HepG2 (cell line): ENCODE measurements around the gene GJD3. TPM values are rescaled to one million over a fixed set of nuclear protein-coding genes. Genes with fewer than 3 reads are reported as not detected.
A peak's percentile ranks its signal among the peaks of the same experiment; 100 is the strongest.

Source experiments
- BRCA1 ChIP-seq: sonication (generic); formaldehyde crosslinking; IDR thresholded peaks from 2 replicates; pipeline ENCODE4 v1.4.0; 2020; ENCODE audit warnings: missing genetic modification reagents
- E2F1 ChIP-seq: sonication (generic); formaldehyde crosslinking; IDR thresholded peaks from 2 replicates; pipeline ENCODE4 v1.5.0; 2020; ENCODE audit warnings: missing genetic modification reagents
- FOXC1 ChIP-seq: sonication (generic); formaldehyde crosslinking; IDR thresholded peaks from 2 replicates; pipeline ENCODE4 v1.8.0; 2022; ENCODE audit warnings: mild to moderate bottlenecking, missing genetic modification reagents, borderline replicate concordance
- GFI1 ChIP-seq: sonication (generic); formaldehyde crosslinking; IDR thresholded peaks from 2 replicates; pipeline ENCODE4 v1.5.0; 2020; ENCODE audit warnings: missing genetic modification reagents, mild to moderate bottlenecking, borderline replicate concordance
- POLR2G ChIP-seq: fragments of 200-400 bp; formaldehyde crosslinking; IDR thresholded peaks from 2 replicates; pipeline ENCODE4 v1.6.1; 2018; ENCODE audit warnings: mild to moderate bottlenecking, low read depth, low read length, moderate library complexity
- RNF2 ChIP-seq: fragments of 450-650 bp; conservative IDR thresholded peaks from 2 replicates; pipeline ENCODE4 v1.6.1; 2016; ENCODE audit warnings: low read depth
- SIX4 ChIP-seq: sonication (generic); formaldehyde crosslinking; IDR thresholded peaks from 2 replicates; pipeline ENCODE4 v1.4.0; 2020; ENCODE audit warnings: missing genetic modification reagents
- SP4 ChIP-seq: sonication (generic); formaldehyde crosslinking; IDR thresholded peaks from 2 replicates; pipeline ENCODE4 v1.8.1; 2023; ENCODE audit warnings: mild to moderate bottlenecking, missing genetic modification reagents
- TBL1XR1 ChIP-seq: fragments of 150-350 bp; IDR thresholded peaks from 2 replicates; pipeline ENCODE4 v1.6.1; 2014; ENCODE audit warnings: borderline replicate concordance, low read length; ENCODE audit not compliant: partially characterized antibody
- ZNF138 ChIP-seq: sonication (generic); formaldehyde crosslinking; IDR thresholded peaks from 2 replicates; pipeline ENCODE4 v1.5.0; 2020; ENCODE audit warnings: mild to moderate bottlenecking, low read depth, missing genetic modification reagents
- ZNF274 ChIP-seq: sonication (generic); formaldehyde crosslinking; IDR thresholded peaks from 2 replicates; pipeline ENCODE4 v1.5.1; 2020; ENCODE audit warnings: mild to moderate bottlenecking, missing genetic modification reagents
- ZNF280D ChIP-seq: sonication (generic); formaldehyde crosslinking; IDR thresholded peaks from 2 replicates; pipeline ENCODE4 v1.5.1; 2020; ENCODE audit warnings: mild to moderate bottlenecking, missing genetic modification reagents
- ZNF343 ChIP-seq: sonication (generic); formaldehyde crosslinking; IDR thresholded peaks from 2 replicates; pipeline ENCODE4 v1.4.0; 2020; ENCODE audit warnings: mild to moderate bottlenecking, missing genetic modification reagents
- ZNF441 ChIP-seq: sonication (generic); formaldehyde crosslinking; IDR thresholded peaks from 2 replicates; pipeline ENCODE4 v1.7.0; 2021; ENCODE audit warnings: missing genetic modification reagents, borderline replicate concordance
- ZNF547 ChIP-seq: sonication (generic); formaldehyde crosslinking; IDR thresholded peaks from 2 replicates; pipeline ENCODE4 v1.5.1; 2020; ENCODE audit warnings: mild to moderate bottlenecking, missing genetic modification reagents
- ZNF552 ChIP-seq: sonication (generic); formaldehyde crosslinking; IDR thresholded peaks from 2 replicates; pipeline ENCODE4 v1.9.0; 2022; ENCODE audit warnings: missing genetic modification reagents, mild to moderate bottlenecking, borderline replicate concordance
- ZNF609 ChIP-seq: sonication (generic); formaldehyde crosslinking; IDR thresholded peaks from 2 replicates; pipeline ENCODE4 v1.4.0; 2020; ENCODE audit warnings: mild to moderate bottlenecking, missing genetic modification reagents, borderline replicate concordance
- ZNF704 ChIP-seq: sonication (generic); formaldehyde crosslinking; IDR thresholded peaks from 2 replicates; pipeline ENCODE4 v1.8.1; 2023; ENCODE audit warnings: mild to moderate bottlenecking, inconsistent platforms, moderate library complexity, missing genetic modification reagents, borderline replicate concordance
- ZNF746 ChIP-seq: sonication (generic); formaldehyde crosslinking; IDR thresholded peaks from 2 replicates; pipeline ENCODE4 v1.8.0; 2022; ENCODE audit warnings: mild to moderate bottlenecking, missing genetic modification reagents
- polyA plus RNA-seq, 8 experiments: library from polyadenylated mRNA; depleted of rRNA in 3 of 8; stranded (reverse) in 7 of 8; unstranded in 1 of 8; fragments of >200 nt; fragmentation: Illumina TruSeq in 4 of 8; extraction: Trizol in 4 of 8; gene quantifications; 2 replicates each; pipeline versions ENCODE4 v1.2.1 to v1.2.3, GENCODE V29; 2011 to 2016; ENCODE audit warnings: low read depth in 4 of 8, missing spikeins in 1 of 8, mixed read lengths in 1 of 8; ENCODE audit not compliant: insufficient read depth in 1 of 8
- total RNA-seq, 5 experiments: library from RNA; depleted of rRNA; stranded (reverse); fragments of >200 nt; fragmentation: Illumina TruSeq; extraction: Trizol; gene quantifications; 2 replicates each; pipeline ENCODE4 v1.2.3, GENCODE V29; 2016; ENCODE audit warnings: low read depth in 1 of 5

GJD3 gene
- total and polyA plus RNA-seq, 2 of the 13 experiments (the other 11 are each of a cell fraction or from before 2014, with no cell fraction given): not detected

- TF ChIP-seq FOXC1 (CRISPR knock-in tag): peak; percentile 52; the same call in 1 of the 2 replicates
- TF ChIP-seq BRCA1: peak; percentile 44; the same call in 1 of the 2 replicates
- TF ChIP-seq ZNF609: 0 out of 2 replicates have a peak, but pooled peaks have one; percentile 5
- peak; percentile 68; the same call in 1 of the 2 replicates for TF ChIP-seq ZNF552 (CRISPR knock-in tag)
- TF ChIP-seq SIX4 (CRISPR knock-in tag): peak; percentile 51; the same call in 1 of the 2 replicates
- TF ChIP-seq ZNF704 (CRISPR knock-in tag): peak; percentile 89; the same call in 1 of the 2 replicates
- peak; percentile 80; the same call in 1 of the 2 replicates for TF ChIP-seq ZNF280D (CRISPR knock-in tag)
- peak; percentile 59; the same call in 1 of the 2 replicates for TF ChIP-seq GFI1
- peak; percentile 96 for TF ChIP-seq ZNF138 (CRISPR knock-in tag)
- peak; percentile 78 for TF ChIP-seq ZNF441 (CRISPR knock-in tag)
- 0 out of 2 replicates have a peak, but pooled peaks have one; percentile 90 for TF ChIP-seq ZNF547 (CRISPR knock-in tag)
- TF ChIP-seq RNF2: peak; percentile 84
- peak; percentile 83; the same call in 1 of the 2 replicates for TF ChIP-seq ZNF746
- 0 out of 2 replicates have a peak, but pooled peaks have one; percentile 70 for TF ChIP-seq SP4
- TF ChIP-seq POLR2G: peak; percentile 86
- peak; percentile 84; the same call in 1 of the 2 replicates for TF ChIP-seq ZNF343 (CRISPR knock-in tag)
- TF ChIP-seq E2F1: peak; percentile 79; the same call in 1 of the 2 replicates
- TF ChIP-seq TBL1XR1: no peak
- peak; percentile 82; the same call in 1 of the 2 replicates for TF ChIP-seq ZNF274 (CRISPR knock-in tag)
Measured at GRCh38 chr17:40362696-40363110, 1.8 kb downstream of the GJD3 start (continued).
